Measurements from ENCODE around the gene ADAM11.

Gene ADAM11

DNA sequence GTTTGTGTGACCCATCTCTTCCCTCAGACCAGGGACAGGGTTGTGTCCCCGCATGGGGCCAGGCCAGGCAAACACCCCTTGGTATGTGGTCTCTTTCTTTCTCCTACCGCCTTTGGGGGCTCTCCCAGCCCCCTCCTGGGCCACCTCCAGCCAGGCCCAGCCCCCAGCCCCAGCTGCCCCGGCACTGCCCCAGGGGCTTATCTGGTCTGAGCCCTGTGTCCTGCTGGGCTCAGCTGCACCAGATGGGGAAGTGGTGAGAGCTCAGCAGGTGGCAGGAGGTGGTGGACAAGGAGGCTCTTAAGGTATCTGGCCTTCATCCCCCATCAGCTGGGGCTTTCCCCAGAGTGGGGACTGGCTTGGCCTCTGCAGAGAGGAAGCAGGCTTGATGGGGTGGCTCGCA lies 8.7 kb downstream of the ADAM11 start:
- Histone ChIP-seq H3K9me2 (replicated peaks; ENCODE audit: insufficient read depth, low read length) (no peaks in the 10 kb centered on the region), H4K20me1 (ENCODE audit: low read depth, low read length) (no peaks in the 10 kb centered on the region), H3K4me3 (ENCODE audit: insufficient read depth, low read length, poor library complexity, severe bottlenecking) (no peak overlapping the region), H3K27me3 (ENCODE audit: low read length) (no peaks in the 10 kb centered on the region), H3K9ac (ENCODE audit: low read length) (no peak overlapping the region), H3K79me2 (ENCODE audit: insufficient read depth, low read length) (no peaks in the 10 kb centered on the region), H2AFZ (ENCODE audit: low read depth, low read length, severe bottlenecking) (no peak overlapping the region), H3F3A (ENCODE audit: insufficient read depth) (no peaks in the 10 kb centered on the region), H3K27ac (ENCODE audit: low read depth, low read length) (no peak overlapping the region), H3K9me3 (ENCODE audit: insufficient read depth, low read length) (no peaks in the 10 kb centered on the region), H3K36me3 (ENCODE audit: low read length) (no peaks in the 10 kb centered on the region), H3K4me2 (ENCODE audit: low read depth, low read length, poor library complexity, severe bottlenecking) (no peak overlapping the region)
- TF ChIP-seq EZH2phosphoT487 (conservative IDR thresholded peaks at IDR 0.05; ENCODE audit: low read length): no peak
- TF ChIP-seq, protein P1, sequence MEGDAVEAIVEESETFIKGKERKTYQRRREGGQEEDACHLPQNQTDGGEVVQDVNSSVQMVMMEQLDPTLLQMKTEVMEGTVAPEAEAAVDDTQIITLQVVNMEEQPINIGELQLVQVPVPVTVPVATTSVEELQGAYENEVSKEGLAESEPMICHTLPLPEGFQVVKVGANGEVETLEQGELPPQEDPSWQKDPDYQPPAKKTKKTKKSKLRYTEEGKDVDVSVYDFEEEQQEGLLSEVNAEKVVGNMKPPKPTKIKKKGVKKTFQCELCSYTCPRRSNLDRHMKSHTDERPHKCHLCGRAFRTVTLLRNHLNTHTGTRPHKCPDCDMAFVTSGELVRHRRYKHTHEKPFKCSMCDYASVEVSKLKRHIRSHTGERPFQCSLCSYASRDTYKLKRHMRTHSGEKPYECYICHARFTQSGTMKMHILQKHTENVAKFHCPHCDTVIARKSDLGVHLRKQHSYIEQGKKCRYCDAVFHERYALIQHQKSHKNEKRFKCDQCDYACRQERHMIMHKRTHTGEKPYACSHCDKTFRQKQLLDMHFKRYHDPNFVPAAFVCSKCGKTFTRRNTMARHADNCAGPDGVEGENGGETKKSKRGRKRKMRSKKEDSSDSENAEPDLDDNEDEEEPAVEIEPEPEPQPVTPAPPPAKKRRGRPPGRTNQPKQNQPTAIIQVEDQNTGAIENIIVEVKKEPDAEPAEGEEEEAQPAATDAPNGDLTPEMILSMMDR (IDR thresholded peaks at IDR 0.05; ENCODE audit: insufficient read depth, low read length, poor library complexity, severe bottlenecking): no peak

DNA sequence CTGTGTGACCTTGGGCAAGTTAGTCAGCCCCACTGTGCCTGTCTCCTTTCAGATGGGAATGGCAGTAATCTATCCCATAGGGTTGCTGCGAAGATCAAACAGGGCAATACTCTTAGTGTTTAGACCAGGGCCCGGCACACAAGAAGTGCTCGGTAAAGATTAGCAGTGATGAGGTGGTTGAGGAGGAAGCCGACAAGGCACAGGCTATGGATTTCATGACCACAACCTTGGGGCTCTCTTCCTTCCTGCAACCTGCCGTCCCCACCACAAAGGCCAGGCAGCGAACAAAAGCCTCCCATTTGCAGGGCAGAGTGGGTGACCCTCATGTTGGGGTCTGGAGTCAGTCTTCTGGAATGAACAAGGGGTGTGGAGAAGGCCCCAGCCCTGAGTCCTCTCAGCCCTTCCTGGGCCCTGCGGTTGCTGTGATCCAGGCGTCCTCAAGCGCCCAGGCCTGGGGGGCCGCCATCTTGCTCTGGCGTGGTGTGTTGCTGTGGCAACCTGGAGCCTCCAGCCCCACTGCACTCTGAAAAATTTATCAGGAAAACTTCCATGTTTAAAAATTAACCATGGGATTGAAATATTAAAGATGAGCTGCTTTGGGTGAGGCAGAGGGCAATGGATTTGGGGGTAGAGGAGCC lies 9.8 kb downstream of the ADAM11 start:
- Histone ChIP-seq H2AFZ (ENCODE audit: low read depth, low read length, severe bottlenecking) (no peak overlapping the region), H3K4me3 (ENCODE audit: insufficient read depth, low read length, poor library complexity, severe bottlenecking) (no peak overlapping the region), H3K9me2 (replicated peaks; ENCODE audit: insufficient read depth, low read length) (no peaks in the 10 kb centered on the region), H3K79me2 (ENCODE audit: insufficient read depth, low read length) (no peaks in the 10 kb centered on the region), H4K20me1 (ENCODE audit: low read depth, low read length) (no peaks in the 10 kb centered on the region), H3K4me2 (ENCODE audit: low read depth, low read length, poor library complexity, severe bottlenecking) (no peak overlapping the region), H3K9me3 (ENCODE audit: insufficient read depth, low read length) (no peaks in the 10 kb centered on the region), H3K27ac (ENCODE audit: low read depth, low read length) (no peak overlapping the region), H3K27me3 (ENCODE audit: low read length) (no peaks in the 10 kb centered on the region), H3F3A (ENCODE audit: insufficient read depth) (no peaks in the 10 kb centered on the region), H3K9ac (ENCODE audit: low read length) (no peak overlapping the region), H3K36me3 (ENCODE audit: low read length) (no peaks in the 10 kb centered on the region)
- TF ChIP-seq EZH2phosphoT487 (conservative IDR thresholded peaks at IDR 0.05; ENCODE audit: low read length): no peak
- TF ChIP-seq, protein P1 (IDR thresholded peaks at IDR 0.05; ENCODE audit: insufficient read depth, low read length, poor library complexity, severe bottlenecking): no peak

DNA sequence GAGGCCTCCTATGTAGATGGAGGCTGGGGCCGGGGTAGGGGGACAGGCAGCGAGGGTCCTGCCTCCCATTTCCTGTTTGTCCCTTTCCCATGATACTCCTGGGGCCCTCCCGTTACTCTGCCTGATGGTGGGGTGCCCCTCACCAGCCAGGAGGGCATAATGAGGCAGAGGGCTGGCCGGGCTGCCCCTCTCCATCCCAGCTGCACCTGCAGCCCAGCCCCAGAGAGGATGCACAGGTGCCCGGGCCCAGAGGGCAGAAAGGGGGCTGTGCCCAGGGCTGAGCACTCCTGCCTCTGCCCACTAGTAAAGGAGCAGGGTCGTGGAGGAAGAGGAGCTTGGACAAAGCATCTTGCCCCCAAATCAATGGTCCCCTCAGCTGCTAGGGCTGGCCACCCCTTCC lies 10.4 kb downstream of the ADAM11 start:
- no peaks in the 10 kb centered on the region for H3F3A ChIP-seq (ENCODE audit: insufficient read depth)
- no peaks in the 10 kb centered on the region for H3K27me3 ChIP-seq (ENCODE audit: low read length)
- H3K79me2 ChIP-seq (ENCODE audit: insufficient read depth, low read length): no peaks in the 10 kb centered on the region
- no peaks in the 10 kb centered on the region for H3K36me3 ChIP-seq (ENCODE audit: low read length)
- no peak overlapping the region for H3K9ac ChIP-seq (ENCODE audit: low read length)
- no peaks in the 10 kb centered on the region for H3K9me3 ChIP-seq (ENCODE audit: insufficient read depth, low read length)
- no peak overlapping the region for H3K27ac ChIP-seq (ENCODE audit: low read depth, low read length)
- TF ChIP-seq, protein P1 (IDR thresholded peaks at IDR 0.05; ENCODE audit: insufficient read depth, low read length, poor library complexity, severe bottlenecking): no peak
- TF ChIP-seq EZH2phosphoT487 (conservative IDR thresholded peaks at IDR 0.05; ENCODE audit: low read length): no peak
- no peaks in the 10 kb centered on the region for H4K20me1 ChIP-seq (ENCODE audit: low read depth, low read length)
- no peak overlapping the region for H3K4me3 ChIP-seq (ENCODE audit: insufficient read depth, low read length, poor library complexity, severe bottlenecking)
- no peaks in the 10 kb centered on the region for H3K9me2 ChIP-seq (replicated peaks; ENCODE audit: insufficient read depth, low read length)
- H2AFZ ChIP-seq (ENCODE audit: low read depth, low read length, severe bottlenecking): no peak overlapping the region
- no peak overlapping the region for H3K4me2 ChIP-seq (ENCODE audit: low read depth, low read length, poor library complexity, severe bottlenecking)
